ENCODE data around the gene VEZT.
"Not testable (repeated sequence)": the region's sequence is repeated elsewhere in the genome, so short reads cannot be mapped to it uniquely, and the experiment has no call there.

VEZT gene

DNA sequence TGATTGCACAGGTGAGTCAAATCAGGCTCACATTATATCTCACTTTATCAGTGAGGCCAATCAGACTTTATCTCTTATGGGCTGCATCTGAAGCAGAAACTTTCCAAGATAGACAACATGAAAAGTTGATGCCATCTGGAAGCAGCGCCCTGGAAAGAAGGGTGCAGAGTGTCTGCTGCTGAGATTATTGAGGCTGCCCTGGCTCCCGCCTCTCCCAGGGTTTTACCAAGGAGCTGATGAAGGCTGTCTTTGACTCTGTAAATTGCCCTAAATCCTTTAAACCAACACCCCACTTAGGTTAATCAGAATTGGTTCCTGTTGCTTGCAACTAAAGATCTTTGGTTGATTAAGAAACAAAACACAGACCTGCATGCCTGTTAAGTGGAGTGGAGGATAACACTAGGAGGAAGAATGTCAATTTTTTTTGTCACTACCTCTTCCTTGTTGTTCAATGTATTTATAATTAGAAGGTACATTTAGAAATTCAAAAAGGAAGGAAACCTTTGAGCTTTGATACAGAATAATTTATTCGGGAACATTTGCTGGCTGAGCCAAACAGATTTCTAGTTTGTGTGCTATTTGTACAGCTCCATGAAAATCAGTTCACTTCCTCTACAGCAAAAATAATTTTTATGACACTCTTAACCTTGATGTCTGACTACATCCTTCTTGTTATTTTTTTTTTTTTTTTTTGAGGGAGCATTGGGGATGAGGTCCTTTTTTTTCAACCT lies 104.1 kb downstream of the VEZT start:
- DNase-seq, result no peak

DNA sequence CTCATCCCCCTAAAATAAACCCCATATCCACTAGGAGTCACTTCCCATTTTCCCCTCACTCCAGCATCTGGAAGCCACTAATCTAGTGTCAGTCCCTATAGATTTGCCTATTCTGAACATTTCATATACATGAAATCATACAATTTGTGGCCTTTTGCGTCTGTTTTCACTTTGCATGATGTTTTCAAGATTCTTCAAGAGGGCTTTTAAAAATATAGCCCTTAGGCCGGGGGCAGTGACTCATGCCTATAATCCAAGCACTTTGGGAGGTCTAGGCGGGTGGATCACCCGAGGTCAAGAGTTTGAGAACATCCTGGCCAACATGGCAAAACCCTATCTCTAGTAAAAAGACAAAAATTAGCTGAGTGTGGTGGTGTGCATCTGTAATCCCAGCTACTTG lies 104.7 kb downstream of the VEZT start:
- DNase-seq, result no peak

DNA sequence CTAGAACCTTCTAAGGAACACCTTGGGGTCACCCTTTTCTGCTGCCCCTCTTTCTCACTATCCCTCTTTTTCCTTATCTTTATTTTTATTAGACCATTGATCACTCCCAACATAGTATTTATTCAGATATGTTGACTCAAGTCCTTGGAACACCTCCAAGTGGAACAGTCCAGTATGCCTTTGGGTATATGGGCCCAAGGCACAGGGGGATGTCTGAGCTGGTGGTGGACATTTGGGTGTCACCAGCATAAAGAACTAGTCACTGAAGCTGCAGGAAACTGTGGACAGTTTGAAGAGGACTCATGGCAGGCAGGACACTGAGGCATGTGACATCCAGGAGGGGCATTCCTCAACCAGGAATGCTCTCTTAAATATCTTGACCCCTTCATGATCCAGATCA lies 105.6 kb downstream of the VEZT start:
- DNase-seq, result no peak

DNA sequence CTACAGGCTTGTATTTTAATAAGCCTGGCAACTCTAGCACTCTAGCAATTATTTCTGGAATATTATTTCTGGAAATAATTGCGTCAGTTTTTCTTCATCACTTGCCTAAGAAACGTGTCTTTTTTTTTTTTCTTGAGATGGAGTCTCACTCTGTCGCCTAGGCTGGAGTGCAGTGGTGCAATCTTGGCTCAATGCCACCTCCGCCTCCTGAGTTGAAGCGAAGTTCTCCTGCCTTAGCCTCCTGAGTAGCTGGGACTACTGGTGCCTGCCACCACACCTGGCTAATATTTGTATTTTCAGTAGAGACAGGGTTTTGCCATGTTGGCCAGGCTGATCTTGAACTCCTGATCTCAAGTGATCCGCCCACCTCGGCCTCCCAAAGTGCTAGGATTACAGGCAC lies 106.6 kb downstream of the VEZT start:
- DNase-seq, result not testable (repeated sequence)

DNA sequence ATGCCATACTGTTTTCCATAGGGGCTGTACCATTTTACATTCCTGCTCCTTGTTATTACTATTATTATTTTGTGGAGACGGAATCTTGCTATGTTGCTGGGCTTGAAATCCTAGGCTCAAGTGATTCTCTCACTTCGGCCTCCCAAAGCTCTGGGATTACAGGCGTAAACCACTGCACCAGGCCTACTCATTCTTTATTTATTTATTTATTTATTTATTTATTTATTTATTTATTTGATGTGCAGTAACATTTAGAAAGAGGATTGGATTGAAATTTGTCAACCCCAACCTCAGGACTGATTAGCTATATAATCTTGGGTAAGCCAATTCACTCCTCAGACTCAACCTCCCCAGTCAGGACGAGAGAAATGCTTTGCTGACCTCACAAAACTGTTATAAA lies 107.9 kb downstream of the VEZT start:
- DNase-seq, result no peak

DNA sequence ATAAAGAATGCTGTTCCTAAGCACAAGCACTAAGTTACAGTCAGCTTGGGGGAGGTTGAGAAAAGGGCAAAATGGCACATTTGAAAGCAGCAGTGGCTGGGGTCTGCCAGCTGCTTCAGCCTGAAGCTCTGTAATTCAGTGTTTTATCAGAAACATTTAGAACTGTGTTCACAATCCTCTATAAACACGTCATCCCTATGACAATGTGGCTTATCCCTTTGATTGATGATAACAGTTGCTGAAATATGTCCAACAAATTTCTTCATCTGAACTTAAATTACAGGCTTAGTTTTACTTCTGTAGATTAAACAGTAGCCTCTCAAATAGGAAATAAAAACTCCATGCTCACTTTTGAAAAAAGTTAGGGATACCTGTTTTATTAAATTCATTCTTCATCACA lies 108.8 kb downstream of the VEZT start:
- no peak for DNase-seq

DNA sequence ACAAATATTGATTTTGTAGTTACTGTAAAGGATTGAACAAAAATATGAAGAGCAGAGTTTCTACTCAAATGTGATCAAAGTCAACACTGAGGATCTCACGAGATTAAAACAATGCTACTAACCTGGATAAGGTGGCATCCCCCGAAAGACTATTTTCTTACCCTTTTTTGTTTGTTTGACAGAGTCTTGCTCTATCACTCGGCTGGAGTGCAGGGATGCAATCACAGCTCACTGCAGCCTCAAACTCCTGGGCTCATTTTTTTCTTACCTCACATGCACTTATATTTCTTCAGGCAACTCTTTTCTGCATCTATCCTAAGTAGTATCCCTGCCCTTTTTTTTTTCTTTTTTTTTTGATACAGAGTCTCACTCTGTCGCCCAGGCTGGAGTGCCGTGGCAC lies 109.2 kb downstream of the VEZT start:
- no peak for DNase-seq

DNA sequence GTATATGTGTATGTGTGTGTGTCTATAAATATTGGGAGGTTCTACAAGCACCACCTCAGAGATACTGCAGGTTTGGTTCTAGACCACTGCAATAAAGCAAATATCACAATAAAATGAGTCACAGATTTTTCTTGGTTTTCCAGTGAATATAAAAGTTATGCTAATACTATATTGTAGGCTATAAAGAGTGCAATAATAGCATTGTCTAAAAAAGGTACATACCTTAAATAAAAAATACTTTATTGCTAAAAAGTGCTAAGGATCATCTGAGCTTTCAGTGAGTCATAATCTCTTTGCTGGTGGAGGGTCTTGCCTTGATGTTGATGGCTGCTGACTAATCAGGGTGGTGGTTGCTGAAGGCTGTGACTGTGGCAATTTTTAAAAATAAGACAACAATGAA lies 111.1 kb downstream of the VEZT start:
- DNase-seq, result no peak

DNA sequence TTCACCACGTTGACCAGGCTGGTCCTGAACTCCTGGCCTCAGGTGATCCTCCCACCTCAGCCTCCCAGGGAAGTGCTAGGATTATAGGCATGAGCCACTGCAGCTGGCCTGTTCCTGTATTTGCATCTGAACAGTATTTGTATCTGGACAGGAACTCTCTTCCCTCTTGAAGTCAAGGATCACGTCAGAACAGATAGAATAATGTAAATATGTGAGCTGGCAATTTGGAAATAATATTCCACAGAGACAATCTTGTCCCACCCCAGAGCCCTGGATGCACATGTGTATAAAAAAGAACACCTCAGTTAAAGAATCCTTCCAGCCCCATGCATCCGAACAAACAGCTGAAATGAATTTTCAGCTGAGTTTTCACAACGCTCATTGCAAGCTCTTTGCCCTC lies 118.3 kb downstream of the VEZT start:
- peak in 1 of 2 experiments; percentile 26 for DNase-seq

DNA sequence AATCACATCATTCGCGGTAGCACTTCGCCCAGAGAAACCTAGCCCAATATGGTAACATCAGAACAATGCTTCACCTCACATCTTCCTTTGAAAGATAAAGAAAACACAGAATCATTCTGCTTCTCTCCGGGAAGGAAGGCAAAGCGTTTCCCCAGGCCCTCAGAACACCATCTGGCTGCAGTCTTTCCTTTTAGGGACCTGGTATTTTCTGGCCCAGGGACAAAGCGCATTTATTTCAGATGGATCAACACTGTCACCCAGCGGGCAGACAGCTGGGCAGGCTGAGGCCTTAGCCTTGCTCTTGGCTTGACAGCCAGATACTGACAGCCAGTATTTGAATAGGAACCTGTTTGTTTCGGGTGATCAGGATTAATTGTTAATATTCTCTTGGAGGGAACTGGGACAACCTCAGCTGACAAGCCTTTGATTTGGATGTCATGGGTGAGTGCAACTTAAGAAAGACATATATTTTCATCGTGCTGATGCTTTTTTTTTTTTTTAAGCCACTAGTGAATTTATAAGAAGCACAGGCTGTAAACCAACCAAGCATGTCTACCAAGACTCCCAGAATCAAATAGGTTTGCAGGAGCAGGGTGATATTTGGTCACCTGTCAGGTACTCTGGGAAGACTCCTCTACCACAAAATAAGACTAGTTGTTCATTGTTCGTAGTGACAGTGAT lies 118.9 kb downstream of the VEZT start:
- DNase-seq, result peak; percentile 79 to 91

DNA sequence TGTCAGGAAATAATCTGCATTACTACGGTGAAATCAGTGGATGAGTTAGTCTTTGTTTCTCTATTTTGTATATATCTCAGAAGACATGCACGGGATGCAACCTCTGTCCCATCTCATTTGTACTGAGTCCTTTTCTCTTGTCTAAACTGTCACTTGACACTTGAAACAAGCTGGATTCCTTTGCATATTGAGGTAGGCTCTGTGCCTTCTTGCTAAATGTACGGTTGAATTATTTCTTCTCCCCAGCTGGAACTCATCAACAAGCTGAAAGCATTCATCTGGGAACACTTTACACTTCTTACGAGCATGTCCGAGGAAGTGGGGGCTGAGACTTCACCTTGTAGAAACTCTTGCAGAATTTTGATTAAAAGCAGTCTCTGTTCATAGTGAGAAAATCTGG lies 119.5 kb downstream of the VEZT start:
- peak in 1 of 2 experiments; percentile 4 for DNase-seq

DNA sequence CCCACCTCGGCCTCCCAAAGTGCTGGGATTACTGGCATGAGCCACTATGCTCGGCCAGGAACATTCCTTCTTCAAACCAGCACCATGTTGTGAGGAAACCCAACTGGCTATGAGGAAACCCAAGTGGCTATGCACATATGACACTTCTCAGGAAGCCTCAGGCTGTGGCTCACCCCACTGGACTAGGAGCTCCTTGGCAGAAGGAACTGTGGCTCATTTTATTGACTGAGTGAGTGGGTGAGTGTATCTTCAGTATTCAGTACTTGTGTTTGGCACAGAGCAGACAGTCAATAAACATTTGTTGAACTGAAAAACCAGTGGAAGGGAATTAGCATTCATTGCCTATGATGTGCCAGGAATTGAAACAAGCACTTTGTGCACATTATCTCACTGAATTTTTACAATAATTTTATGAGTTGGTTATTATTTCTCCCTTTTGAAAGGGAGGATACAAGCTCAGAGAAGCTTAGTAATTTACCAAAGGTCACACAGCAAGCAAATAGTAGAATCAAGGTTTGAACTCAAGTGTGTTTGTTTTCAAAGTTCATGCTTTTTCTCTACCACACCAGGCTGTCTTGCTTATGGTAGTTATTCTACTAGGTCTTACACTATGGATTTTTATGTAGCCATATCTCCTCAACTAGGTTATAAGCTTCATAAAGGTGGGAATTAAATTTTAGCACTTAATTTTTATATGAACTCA lies 121.6 kb downstream of the VEZT start:
- no peak for DNase-seq

DNA sequence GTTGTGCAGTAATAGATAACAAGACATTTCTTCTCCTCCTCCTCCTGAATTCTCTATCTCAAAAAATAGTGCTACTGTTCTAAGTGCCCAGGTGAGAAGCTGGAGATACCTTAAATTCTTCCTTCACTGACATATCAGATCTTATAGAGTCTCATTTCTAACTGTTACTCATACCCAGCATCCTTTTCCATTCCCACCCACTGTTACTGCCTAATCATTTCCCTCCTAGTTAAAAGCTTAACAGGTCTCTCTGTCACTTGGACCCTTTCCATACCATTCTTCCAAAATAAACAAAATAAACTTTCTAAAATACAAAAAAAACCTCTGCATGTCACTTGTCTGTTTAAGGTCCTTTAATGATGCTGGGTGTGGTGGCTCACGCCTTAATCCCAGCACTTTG lies 124.4 kb downstream of the VEZT start:
- DNase-seq, result no peak

DNA sequence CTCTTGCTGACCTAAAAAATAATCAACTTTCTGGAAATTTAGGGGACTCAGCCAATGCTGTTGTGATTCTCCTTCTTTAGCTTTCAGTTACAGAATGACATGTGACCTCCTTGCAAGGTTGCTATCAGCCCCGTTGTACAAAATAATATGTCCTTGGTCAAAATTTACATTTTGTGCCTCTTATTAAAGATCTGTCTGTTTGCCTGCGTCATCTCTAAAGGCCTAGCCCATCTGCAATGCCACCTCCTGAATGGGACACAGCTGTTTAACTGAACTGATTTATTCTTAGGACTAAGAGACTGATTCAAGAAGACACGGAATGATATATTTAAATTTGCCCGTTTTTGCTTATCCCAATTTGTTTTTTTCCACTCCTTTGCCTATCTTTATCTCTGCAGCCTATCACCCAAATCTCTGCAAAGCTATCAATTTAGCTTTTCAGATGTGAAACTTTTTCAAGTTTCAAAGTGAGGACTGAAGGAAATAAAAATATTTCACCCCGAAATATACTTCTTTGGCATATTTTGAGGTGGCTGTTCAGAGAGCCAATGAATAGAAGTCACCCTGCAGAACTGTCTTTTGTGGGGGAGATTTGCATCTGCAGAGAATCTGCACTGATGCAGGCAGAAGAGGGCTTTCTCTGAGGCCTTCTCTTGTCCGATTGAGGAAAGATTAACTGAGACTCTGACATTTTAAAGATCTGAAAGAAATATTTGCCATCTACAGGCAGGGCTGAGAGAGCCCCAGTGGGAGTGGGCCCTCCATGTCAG lies 126.0 kb downstream of the VEZT start:
- DNase-seq, result no peak

DNA sequence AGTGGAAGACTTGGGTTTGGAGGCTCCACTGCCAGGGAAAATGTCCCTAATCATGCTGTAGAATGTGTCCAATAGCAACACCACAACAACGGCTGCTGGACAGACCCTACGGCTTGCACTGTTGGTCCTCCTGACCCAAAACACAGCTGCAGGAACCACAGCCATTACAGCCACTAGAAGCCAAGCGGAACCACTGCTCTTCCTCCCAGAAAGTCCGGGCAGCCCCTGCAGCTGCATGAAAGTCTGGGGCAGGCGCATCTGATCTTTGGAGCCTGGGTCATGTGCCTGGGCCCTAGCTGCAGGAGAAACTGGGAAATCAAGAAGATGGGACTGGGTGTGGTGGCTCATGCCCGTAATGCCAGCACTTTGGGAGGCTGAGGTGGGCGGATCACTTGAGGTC lies 131.7 kb downstream of the VEZT start:
- DNase-seq, result no peak

DNA sequence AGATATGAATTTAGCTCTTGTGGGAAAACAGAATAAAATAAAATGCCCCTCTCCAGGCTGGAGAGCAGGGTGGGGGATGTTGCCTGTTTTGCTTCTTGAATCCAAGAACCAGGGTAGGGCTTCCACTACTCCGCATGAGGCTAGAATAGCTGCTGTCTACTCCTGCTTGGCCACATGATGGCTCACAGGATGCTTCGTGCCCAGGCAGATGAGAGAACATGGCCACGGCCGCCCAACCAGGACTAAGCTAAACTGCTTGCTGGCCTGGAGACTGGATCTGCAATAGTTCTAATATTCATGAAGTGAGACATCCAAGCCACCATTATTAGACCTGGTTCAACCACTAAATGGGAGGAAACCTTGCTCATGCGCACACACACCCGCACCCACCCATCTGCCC lies 134.1 kb downstream of the VEZT start:
- no peak for DNase-seq
